HG02970 (cell line): ENCODE measurements around the gene CACNA1G.

Experiments used
- ATAC-seq: cut with Tn5 transposase; IDR thresholded peaks from one replicate; pipeline ENCODE4 v1.9.1; 2021; ENCODE audit warnings: mild to moderate bottlenecking, moderate library complexity, moderate number of reproducible peaks; ENCODE audit not compliant: unreplicated experiment, low FRiP score

The CACNA1G gene

GRCh38 chr17:50560185-50560824, at the start of gene CACNA1G:
Gene CACNA1G, plus strand, starts transcription at chr17:50560715. Its CDS starts 745 bp downstream, at chr17:50561460.
- peak; percentile 61 for ATAC-seq

GRCh38 chr17:50511058-50511457, 49.5 kb upstream of the CACNA1G start:
- ATAC-seq, result peak; percentile 69

DNA sequence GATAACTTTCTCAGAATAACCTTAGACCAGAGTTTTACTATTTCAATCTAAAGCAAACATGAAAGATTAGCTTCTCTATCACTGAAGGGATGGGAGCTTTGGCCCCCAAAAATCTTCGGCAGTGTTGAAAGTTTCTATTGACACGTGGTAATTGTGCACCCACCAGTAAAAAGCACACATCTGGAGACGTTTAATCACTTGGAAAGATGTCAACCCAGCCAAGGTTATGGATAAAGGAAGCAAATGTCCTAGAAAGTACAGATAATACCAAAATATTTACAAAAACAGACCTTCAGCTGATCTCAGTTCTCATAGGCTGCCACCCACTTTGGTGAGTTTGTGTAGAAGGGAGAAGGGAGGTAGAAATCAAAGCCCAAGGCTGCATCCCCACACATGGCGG, 47.0 kb upstream of the CACNA1G start:
- ATAC-seq, result no peak

DNA sequence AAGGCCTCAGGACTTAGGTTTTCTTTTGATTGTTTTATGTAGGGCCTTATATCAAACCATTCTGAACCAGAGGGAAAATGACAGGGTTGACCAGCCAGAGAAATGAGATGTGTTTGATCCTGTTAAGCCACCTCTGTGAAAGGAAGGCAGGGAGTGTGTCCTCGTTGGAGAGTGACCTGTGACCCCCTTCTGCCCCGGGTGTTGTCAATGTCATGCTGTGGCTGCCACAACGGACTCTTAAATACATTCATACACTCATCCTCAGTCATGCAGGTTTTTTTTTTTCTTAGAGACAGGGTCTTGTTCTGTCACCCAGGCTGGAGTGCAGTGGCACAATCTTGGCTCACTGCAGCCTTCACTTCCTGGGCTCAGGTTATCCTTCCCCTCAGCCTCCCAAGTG, 46.1 kb upstream of the CACNA1G start:
- no peak for ATAC-seq

DNA sequence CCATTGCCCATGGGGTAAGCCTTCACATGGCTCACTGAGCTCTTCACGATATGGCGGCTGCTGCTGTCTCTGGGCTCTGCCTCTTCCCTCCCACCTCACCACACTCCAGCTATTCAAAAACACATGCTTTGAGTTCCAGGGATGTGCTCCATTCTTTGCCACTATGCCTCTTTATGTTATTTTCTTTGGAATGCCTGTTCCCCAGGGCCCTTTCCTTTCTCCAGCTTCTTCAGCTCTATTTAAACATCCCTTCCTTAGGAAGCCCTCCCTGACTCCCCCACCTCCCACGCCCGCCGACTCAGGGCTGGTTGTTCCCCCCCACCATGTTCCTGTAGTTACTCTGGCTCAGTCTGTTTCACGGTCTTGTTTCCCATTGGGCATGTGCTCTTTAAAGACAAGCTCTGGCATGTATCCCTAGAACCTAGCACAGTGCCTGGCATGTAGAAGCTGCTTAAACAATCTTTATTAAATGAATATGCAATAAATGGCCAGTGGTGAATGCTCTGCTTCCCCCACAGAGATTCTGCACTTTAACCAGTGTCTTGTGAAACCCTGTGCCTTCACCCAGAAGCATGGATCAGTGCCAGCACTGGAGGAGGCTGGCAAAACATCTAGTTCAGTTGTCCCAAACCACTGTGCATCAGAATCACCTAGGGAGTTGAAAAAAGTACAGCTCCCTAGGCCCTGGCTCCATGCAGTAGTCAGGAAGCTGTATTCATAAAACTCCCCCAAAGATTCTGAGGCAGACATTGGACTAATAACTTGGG, 45.4 kb upstream of the CACNA1G start:
- no peak for ATAC-seq

DNA sequence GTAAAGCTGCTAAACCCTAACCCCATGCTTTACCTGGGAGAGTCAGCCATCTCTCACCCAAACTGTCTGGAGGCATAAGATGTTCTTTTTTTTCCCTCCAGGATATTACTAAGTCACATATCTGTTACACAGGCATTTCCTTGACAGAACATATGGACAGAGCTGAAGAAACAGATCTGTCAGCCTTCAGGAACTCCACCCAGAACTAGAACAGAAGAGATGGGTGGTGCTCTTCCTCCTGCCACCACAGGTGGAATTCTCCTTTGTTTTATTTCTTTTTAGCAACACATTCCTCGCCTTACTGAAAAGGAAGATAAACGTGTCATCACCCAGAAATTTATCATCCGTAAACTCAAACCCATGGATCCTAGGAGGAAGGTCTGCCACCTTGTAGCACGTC, 43.5 kb upstream of the CACNA1G start:
- ATAC-seq, result no peak

DNA sequence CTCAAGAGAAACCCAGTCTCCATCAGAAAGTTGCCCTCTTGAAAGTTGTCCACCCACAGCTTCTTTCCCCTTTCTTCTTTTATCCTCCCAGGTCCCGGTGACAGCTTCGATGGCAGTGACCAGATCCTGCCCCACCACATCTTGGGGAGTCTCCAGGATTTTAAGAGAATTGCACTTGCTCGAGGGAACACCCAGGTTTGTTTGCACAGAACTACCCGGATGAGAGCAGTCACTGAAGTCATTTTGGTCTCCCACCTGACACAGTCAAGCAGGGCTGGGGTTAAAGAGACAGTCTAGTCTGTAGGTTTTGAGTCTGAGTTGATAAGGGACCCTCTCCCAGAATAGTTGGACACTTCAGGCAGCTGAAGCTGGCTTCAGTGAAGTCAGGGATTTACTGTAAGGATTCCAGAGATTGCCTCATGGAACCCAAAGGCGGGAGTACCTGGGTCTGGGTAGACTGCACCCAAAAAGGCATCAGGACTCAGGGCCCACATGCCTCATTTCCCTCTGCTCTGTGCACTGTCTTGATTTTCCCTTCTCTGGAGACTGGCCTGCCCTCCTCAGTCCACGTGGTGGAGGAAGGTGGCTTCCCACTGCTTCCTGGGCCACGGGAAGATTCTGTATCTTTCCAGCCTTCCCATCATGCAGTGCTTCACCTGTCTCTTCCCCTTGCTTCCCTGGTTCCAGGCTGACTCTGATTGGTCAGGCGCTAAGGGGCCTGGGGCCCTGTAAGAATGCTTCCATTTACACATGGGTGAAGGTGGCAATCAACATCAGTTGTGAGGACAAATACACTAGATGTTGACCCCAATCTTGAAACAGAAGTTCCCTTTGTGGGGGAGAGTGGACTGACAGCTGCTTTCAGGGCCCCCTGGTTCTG, 42.8 kb upstream of the CACNA1G start:
- ATAC-seq, result no peak

GRCh38 chr17:50518384-50519023, 42.0 kb upstream of the CACNA1G start:
- no peak for ATAC-seq

DNA sequence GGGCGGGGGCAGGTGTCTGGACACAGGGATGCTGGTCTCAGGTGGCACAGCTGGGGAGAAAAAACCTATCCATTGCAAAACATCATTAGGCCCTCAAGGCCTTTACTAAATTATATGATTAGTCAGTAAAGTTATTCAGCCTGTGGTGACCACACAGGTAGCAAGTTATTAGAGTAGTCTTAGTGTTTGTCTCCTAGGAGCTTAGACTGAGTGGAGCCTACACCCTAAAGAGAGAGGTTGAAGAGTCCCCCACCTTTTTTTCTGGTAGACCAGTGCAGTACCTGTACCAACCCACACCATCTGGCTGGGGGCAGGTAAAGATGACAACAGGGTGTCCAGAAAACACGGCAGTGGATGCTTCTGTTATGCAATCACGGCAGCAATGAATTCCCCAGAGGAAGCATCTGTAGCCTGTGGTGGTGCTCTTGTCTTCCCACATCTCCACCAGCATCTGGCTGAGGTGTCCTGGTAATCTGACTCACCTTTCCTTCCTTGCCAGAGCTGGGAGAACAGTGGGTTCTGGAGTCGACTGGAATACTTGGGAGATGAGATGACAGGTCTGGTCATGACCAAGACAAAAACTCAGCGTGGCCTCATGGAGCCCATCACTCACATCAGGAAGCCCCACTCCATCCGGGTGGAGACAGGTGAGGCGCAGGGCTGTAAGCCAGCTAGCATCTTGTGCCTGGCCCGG, 41.2 kb upstream of the CACNA1G start:
- ATAC-seq, result no peak

- ATAC-seq, result no peak
These were observed 40.0 kb upstream of the CACNA1G start for GRCh38 chr17:50520483-50520882.

GRCh38 chr17:50521514-50521913, 39.0 kb upstream of the CACNA1G start:
- ATAC-seq, result no peak

DNA sequence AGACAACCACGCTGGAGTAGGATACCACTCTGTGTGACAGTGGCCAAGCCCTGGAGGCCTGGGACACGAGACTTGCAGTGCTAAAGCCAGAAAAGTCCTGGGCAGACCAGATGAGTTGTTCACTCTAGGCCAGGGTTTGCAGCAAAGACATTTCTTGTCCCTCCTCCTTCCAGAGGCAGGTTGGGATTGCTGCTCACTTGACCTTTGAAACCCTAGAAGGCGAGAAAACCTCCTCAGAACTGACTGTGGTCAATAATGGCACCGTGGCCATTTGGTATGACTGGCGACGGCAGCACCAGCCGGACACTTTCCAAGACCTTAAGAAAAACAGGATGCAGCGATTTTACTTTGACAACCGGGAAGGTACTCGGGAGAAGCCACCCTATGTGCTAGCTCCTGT, 37.7 kb upstream of the CACNA1G start:
- ATAC-seq, result no peak

- no peak for ATAC-seq
These were observed 37.3 kb upstream of the CACNA1G start for GRCh38 chr17:50523208-50523607.

DNA sequence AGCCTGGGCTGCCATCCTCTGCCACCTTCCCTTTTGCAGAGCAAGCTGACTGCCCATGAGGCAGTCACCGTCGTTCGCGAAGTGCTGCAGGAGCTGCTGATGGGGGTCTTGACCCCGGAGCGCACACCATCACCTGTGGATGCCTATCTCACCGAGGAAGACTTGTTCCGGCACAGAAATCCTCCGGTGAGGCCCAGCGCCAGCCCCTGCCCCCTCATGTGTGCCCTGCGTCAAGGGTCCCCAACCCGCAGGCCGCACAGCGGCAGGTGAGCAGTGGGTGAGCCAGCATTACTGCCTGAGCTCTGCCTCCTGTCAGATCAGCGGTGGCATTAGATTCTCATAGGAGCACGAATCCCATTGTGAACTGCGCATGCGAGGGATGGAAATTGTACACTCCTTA, 35.7 kb upstream of the CACNA1G start:
- ATAC-seq, result no peak

GRCh38 chr17:50527155-50527762, 33.3 kb upstream of the CACNA1G start:
- ATAC-seq, result no peak

GRCh38 chr17:50527949-50528474, 32.5 kb upstream of the CACNA1G start:
- ATAC-seq, result no peak

GRCh38 chr17:50529849-50530248, 30.7 kb upstream of the CACNA1G start:
- no peak for ATAC-seq

DNA sequence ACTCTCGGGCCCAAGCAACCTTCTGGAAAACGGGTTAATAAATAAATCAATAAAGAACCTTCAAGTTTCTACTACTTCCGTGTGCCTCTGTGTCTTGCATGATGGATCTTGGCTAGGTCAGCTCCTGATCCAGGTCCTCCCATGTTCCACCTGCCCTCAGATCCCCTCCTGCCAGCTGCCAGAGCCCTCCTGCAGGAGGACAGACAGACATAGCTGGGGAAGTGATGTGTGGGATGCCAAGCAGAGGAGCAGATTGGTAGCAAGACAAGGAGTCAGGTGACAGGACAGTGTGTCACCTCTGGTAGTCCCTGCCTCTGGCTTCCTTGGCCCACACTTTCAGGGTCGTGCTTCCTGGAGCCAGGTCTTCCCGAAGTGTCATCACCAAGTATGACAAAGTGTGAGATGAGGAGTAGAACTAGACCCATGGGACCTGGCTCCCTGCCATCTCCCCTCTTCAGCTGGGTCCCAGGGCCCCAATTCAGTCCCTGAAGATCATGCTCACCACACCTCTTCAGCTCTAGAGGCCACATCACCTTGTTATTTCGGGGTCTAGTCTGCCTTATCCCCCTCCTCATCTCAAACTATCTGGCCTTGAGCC, 29.0 kb upstream of the CACNA1G start:
- ATAC-seq, result no peak

- ATAC-seq, result no peak
These were observed 28.0 kb upstream of the CACNA1G start, which contains the start of gene EPN3 for GRCh38 chr17:50532452-50533024. Gene EPN3, plus strand, starts transcription at chr17:50532735. Its CDS starts 3,822 bp downstream, at chr17:50536557.
